Measurements from ENCODE around the gene SLC7A8.

The SLC7A8 gene

GRCh38 chr14:23121361-23121771, 62.1 kb downstream of the SLC7A8 start:
- TF ChIP-seq CTCF (conservative IDR thresholded peaks at IDR 0.05; ENCODE audit: low read depth, low read length) = peak; percentile 9
- no peak overlapping the region for H3K4me3 ChIP-seq (ENCODE audit: low read length)
- peak; percentile 95 for DNase-seq (ENCODE audit: low read depth)

- TF ChIP-seq CTCF (conservative IDR thresholded peaks at IDR 0.05; ENCODE audit: low read depth, low read length) = peak; percentile 100
- peak; percentile 65 for DNase-seq (ENCODE audit: low read depth)
- no peak overlapping the region for H3K4me3 ChIP-seq (ENCODE audit: low read length)
Measured at GRCh38 chr14:23120541-23121251, 62.8 kb downstream of the SLC7A8 start.

DNA sequence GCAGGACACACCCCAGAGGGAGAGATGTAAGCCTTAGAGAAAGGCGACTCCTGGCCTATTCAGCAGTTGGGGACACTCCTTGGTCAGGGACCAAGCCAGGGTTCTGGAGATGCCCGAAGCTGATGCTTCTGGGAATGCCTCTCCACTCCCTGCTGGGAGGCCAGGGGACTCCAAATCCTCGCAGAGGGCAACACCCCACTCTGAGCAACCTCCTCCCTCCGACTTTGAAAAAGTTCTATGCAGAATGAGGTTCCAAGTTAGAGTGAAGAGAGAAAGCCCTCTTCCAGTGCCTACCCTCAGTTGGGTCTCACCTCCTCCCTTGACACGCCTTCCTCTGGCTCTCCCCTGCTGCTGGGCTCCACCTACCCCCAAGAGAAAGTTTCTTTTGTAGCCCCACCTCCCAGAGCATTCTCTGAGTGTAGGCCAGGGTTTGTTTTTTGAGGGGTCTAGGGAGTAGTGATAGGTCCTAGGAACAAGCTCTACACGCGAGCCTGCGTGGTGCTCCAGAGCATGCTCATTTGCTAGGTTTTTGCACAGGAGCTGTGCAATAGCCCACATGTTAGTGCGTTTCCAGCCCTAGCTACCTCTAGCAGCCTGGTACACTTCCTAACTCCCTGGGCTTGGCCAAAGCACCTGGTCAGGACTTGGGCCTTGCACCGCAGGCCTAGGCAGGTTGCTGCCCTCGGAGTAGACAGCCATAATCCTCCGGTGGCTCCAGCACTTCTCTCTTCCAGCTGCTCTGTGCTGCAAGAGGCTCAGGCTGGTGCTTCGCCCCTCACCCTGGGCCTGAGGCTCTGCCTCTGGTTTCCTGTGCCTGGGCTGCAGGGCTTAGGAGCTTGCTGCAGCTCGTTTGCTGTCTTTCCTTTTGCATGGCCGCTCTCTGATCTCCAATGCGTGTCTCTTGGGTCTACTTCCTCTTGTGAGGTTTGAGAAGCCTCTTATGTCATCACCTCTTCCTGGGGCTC, 63.8 kb downstream of the SLC7A8 start:
- DNase-seq (ENCODE audit: low read depth) = no peak
- H3K4me3 ChIP-seq (ENCODE audit: low read length) = no peak overlapping the region
- TF ChIP-seq CTCF (conservative IDR thresholded peaks at IDR 0.05; ENCODE audit: low read depth, low read length) = no peak

GRCh38 chr14:23118506-23119362, 64.7 kb downstream of the SLC7A8 start, which contains the start of gene CEBPE:
TSS of gene CEBPE (minus strand) at chr14:23119255. CDS start at chr14:23119091, 164 bp downstream.
- no peak for DNase-seq (ENCODE audit: low read depth)
- TF ChIP-seq CTCF (conservative IDR thresholded peaks at IDR 0.05; ENCODE audit: low read depth, low read length) = no peak
- H3K4me3 ChIP-seq (ENCODE audit: low read length) = no peak within 1 kb of the TSS

- no peak overlapping the region for H3K4me3 ChIP-seq (ENCODE audit: low read length)
- DNase-seq (ENCODE audit: low read depth) = no peak
- no peak for TF ChIP-seq CTCF (conservative IDR thresholded peaks at IDR 0.05; ENCODE audit: low read depth, low read length)
Measured at GRCh38 chr14:23117371-23118020, 66.0 kb downstream of the SLC7A8 start.

DNA sequence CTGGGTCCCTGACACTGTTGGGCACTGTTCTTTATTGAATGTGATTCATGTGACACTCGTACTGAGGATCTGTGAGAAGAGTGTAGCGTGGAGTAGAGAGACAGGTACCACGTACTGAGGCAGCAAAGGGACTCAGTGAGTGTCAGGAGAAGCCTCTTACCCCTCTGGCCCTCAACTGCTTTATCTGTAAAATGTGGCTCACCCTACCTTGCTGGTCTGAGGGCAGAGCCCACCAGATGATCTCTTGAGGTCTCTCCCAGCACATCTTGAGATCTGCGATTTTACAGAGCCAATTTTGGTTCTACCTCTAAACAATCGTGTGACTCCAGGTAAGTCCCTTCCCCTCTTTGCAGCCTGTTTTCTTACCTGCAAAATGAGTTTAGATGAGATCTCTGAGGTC, 67.5 kb downstream of the SLC7A8 start:
- H3K4me3 ChIP-seq (ENCODE audit: low read length) = no peak overlapping the region
- DNase-seq (ENCODE audit: low read depth) = no peak
- TF ChIP-seq CTCF (conservative IDR thresholded peaks at IDR 0.05; ENCODE audit: low read depth, low read length) = no peak
